HEK293T (cell line): Measurements from ENCODE around the gene TMEM44.

Experiments used
- ARNT ChIP-seq: fragments of 450-650 bp; IDR thresholded peaks from 2 replicates; pipeline ENCODE4 v1.6.1; 2017; ENCODE audit warnings: mild to moderate bottlenecking
- CTBP1 ChIP-seq: fragments of 450-650 bp; IDR thresholded peaks from 2 replicates; pipeline ENCODE4 v1.6.1; 2016; ENCODE audit warnings: borderline replicate concordance
- ELF4 ChIP-seq: fragments of 450-650 bp; IDR thresholded peaks from 2 replicates; pipeline ENCODE4 v1.6.1; 2017; ENCODE audit warnings: antibody characterized with exemption
- FOXK2 ChIP-seq: fragments of 450-650 bp; IDR thresholded peaks from 2 replicates; pipeline ENCODE4 v1.6.1; 2016; ENCODE audit warnings: mild to moderate bottlenecking
- FOXM1 ChIP-seq: fragments of 450-650 bp; IDR thresholded peaks from 2 replicates; pipeline ENCODE4 v1.6.1; 2017; ENCODE audit warnings: mild to moderate bottlenecking, borderline replicate concordance
- L3MBTL2 ChIP-seq: fragments of 450-650 bp; conservative IDR thresholded peaks from 2 replicates; pipeline ENCODE4 v1.6.1; 2016; ENCODE audit warnings: mild to moderate bottlenecking
- NFRKB ChIP-seq: fragments of 450-650 bp; IDR thresholded peaks from 2 replicates; pipeline ENCODE4 v1.6.1; 2016; ENCODE audit warnings: mild to moderate bottlenecking, moderate library complexity
- SP1 ChIP-seq: fragments of 450-650 bp; IDR thresholded peaks from 2 replicates; pipeline ENCODE4 v1.6.1; 2017
- SUZ12 ChIP-seq: fragments of 450-650 bp; IDR thresholded peaks from 2 replicates; pipeline ENCODE4 v1.6.1; 2016; ENCODE audit warnings: mild to moderate bottlenecking
- TARDBP ChIP-seq: fragments of 450-650 bp; IDR thresholded peaks from 2 replicates; pipeline ENCODE4 v1.6.1; 2016

- TF ChIP-seq NFRKB (no peak), FOXK2 (no peak), SP1 (no peak), FOXM1 (no peak), SUZ12 (no peak), L3MBTL2 (no peak), ELF4 (no peak), ARNT (no peak), CTBP1 (no peak), TARDBP (no peak)
Measured at GRCh38 chr3:194638991-194639605, 5.9 kb upstream of the TMEM44 start.
